OCI-LY7 (cell line): Measurements from ENCODE around the gene DCAF8L2.

Experiments
- EZH2phosphoT487 ChIP-seq: fragments of 200-600 bp; sonication (generic); IDR thresholded peaks from 2 replicates; pipeline ENCODE4 v1.6.1; 2018; ENCODE audit warnings: low read depth, borderline replicate concordance, mild to moderate bottlenecking, mixed run types, antibody characterized with exemption, low read length, moderate library complexity, mixed read lengths
- TF ChIP-seq, protein P1 (sequence below): fragments of 200-600 bp; sonication (generic); conservative IDR thresholded peaks from 2 replicates; pipeline ENCODE4 v1.5.1; 2014; ENCODE audit warnings: mild to moderate bottlenecking, antibody characterized with exemption, low read length, moderate library complexity, mixed read lengths

DNA sequence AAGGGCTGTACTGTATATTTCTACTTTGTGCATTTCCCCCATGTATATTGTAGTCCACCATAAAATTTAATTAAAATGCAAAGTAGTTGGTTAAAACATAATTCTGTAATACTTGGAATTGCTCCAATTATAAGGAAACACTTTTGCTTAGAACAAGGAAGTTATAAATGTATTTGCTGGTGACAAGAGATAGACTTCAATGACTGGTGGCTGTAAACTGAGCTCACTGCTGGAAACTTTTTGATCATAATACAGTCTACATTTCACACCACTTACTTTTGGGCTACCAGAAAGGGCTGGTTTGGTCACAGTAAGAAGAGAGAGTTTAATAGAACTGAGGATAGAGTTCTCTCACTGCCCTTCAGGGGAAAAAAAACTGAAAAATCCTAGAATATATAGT lies 32.7 kb downstream of the DCAF8L2 start:
- TF ChIP-seq, protein P1, sequence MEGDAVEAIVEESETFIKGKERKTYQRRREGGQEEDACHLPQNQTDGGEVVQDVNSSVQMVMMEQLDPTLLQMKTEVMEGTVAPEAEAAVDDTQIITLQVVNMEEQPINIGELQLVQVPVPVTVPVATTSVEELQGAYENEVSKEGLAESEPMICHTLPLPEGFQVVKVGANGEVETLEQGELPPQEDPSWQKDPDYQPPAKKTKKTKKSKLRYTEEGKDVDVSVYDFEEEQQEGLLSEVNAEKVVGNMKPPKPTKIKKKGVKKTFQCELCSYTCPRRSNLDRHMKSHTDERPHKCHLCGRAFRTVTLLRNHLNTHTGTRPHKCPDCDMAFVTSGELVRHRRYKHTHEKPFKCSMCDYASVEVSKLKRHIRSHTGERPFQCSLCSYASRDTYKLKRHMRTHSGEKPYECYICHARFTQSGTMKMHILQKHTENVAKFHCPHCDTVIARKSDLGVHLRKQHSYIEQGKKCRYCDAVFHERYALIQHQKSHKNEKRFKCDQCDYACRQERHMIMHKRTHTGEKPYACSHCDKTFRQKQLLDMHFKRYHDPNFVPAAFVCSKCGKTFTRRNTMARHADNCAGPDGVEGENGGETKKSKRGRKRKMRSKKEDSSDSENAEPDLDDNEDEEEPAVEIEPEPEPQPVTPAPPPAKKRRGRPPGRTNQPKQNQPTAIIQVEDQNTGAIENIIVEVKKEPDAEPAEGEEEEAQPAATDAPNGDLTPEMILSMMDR = no peak
- TF ChIP-seq EZH2phosphoT487 = no peak
